Ishikawa (cell line): ENCODE measurements around the gene CAMK2D.
A peak's percentile ranks its signal among the peaks of the same experiment; 100 is the strongest.

ENCODE experiments used
- CEBPB ChIP-seq: IDR thresholded peaks from 2 replicates; pipeline ENCODE4 v1.6.1; 2012
- CREB1 ChIP-seq: IDR thresholded peaks from 2 replicates; pipeline ENCODE4 v1.6.1; 2012; ENCODE audit warnings: low read depth
- EGR1 ChIP-seq: IDR thresholded peaks from 2 replicates; pipeline ENCODE4 v1.6.1; 2012
- EP300 ChIP-seq: IDR thresholded peaks from 2 replicates; pipeline ENCODE4 v1.6.1; 2012; ENCODE audit warnings: borderline replicate concordance
- FOXM1 ChIP-seq: IDR thresholded peaks from 2 replicates; pipeline ENCODE4 v1.6.1; 2012; ENCODE audit warnings: low read depth, borderline replicate concordance
- NFIC ChIP-seq: IDR thresholded peaks from 2 replicates; pipeline ENCODE4 v1.6.1; 2012
- RAD21 ChIP-seq: IDR thresholded peaks from 2 replicates; pipeline ENCODE4 v1.6.1; 2012; ENCODE audit warnings: low read depth
- TAF1 ChIP-seq: IDR thresholded peaks from 2 replicates; pipeline ENCODE4 v1.6.1; 2012; ENCODE audit warnings: low read depth, mild to moderate bottlenecking
- TCF12 ChIP-seq: IDR thresholded peaks from 2 replicates; pipeline ENCODE4 v1.6.1; 2012; ENCODE audit warnings: low read depth
- TEAD4 ChIP-seq: IDR thresholded peaks from 2 replicates; pipeline ENCODE4 v1.6.1; 2012
- YY1 ChIP-seq: IDR thresholded peaks from 2 replicates; pipeline ENCODE4 v1.6.1; 2012; ENCODE audit warnings: low read depth
- ZBTB7A ChIP-seq: IDR thresholded peaks from 2 replicates; pipeline ENCODE4 v1.6.1; 2012; ENCODE audit warnings: low read depth
- TF ChIP-seq, protein P1 (sequence below): IDR thresholded peaks from 2 replicates; pipeline ENCODE4 v1.6.1; 2012
- TF ChIP-seq, protein P2 (sequence below): IDR thresholded peaks from 2 replicates; pipeline ENCODE4 v1.6.1; 2012; ENCODE audit warnings: low read depth, mild to moderate bottlenecking
- TF ChIP-seq, protein P3 (sequence below): IDR thresholded peaks from 2 replicates; pipeline ENCODE4 v1.6.1; 2012

CAMK2D gene

DNA sequence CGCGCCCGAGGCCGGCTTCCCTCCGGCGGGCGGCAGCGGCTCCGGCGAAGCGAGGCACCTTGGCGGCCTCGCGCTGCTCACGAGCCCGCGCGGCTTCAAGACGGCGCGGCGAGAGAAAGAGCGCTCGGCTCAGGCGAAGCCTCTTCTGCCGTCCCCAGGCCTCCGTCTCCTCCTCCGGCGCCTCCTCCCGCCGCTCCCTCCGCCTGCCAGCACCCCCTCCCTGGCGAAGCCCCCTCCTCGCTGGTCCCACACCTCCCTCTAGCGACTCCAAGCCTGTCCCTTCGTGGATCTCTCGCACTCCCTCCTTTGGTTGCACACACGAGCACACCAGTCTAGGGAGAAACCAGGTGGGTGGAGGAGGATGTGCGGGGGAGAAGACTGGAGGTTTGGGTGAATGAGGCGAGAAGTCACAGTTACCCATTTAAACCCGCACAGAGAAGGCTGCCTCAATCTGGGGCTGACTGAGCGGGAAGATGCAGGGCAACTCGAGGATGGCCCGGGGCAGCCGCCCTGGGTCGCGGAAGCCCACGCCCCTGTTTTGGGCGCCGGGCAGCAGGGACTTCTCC, at the start of gene CAMK2D:
Gene CAMK2D (minus strand): TSS at position 119 of the 566 bp plus-strand sequence. CDS start 670 bp downstream, outside the sequence.
- peak; percentile 56; the same call in 1 of the 2 replicates for TF ChIP-seq RAD21
- TF ChIP-seq ZBTB7A = no peak; the same call in 1 of the 2 replicates
- TF ChIP-seq CEBPB = no peak
- no peak for TF ChIP-seq FOXM1
- TF ChIP-seq, protein P1, sequence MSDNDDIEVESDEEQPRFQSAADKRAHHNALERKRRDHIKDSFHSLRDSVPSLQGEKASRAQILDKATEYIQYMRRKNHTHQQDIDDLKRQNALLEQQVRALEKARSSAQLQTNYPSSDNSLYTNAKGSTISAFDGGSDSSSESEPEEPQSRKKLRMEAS = peak; percentile 78; the same call in 1 of the 2 replicates

DNA sequence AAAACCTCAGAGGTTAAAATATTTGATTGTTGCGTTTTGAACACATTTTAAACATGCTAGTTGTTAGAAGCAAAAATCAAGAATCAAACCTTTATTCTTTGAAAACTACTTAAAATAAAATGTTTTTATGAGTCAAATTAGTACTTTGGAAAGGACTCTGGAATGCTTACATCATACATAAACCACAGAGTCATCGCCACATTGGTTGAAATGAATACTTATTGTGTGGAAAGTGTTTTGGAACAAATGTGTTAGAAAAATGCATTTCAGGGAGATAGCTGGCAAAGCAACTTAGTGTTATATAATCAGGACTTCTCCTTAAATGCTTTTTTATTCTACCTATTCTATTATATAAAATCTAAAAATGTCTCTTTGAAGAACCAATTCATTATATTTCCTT, 49.4 kb upstream of the CAMK2D start:
- TF ChIP-seq EP300 = no peak
- no peak for TF ChIP-seq TEAD4
- no peak for TF ChIP-seq ZBTB7A
- no peak for TF ChIP-seq CEBPB
- no peak for TF ChIP-seq RAD21
- no peak for TF ChIP-seq EGR1
- no peak for TF ChIP-seq FOXM1
- TF ChIP-seq YY1 = no peak
- no peak for TF ChIP-seq TCF12
- TF ChIP-seq TAF1 = no peak
- TF ChIP-seq CREB1 = no peak
- TF ChIP-seq, protein P1 = no peak
- TF ChIP-seq NFIC = no peak

DNA sequence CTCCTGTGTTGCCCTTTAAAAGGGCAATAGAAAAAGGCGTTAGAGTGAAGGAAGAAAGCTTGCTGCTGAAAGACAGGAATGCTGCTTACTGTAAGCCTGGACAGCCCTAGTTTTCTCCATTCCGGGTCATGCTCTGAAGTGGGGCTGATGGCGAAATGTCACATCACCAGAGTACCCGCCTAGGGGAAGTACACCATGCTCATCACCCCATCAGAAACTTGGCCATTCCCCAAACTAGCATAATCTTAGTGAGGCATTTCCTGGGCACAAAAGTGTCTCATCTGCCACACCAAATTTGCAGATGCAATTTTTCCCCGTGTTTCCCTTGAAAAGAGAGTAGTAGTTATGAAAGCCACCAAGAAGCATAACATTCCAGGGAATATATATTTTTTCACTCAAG, 47.8 kb upstream of the CAMK2D start:
- TF ChIP-seq TCF12 (no peak), YY1 (no peak), EGR1 (no peak), CREB1 (no peak), NFIC (no peak), TEAD4 (no peak), ZBTB7A (no peak), EP300 (no peak), CEBPB (no peak), RAD21 (no peak), FOXM1 (no peak), TAF1 (no peak)
- TF ChIP-seq, protein P2, sequence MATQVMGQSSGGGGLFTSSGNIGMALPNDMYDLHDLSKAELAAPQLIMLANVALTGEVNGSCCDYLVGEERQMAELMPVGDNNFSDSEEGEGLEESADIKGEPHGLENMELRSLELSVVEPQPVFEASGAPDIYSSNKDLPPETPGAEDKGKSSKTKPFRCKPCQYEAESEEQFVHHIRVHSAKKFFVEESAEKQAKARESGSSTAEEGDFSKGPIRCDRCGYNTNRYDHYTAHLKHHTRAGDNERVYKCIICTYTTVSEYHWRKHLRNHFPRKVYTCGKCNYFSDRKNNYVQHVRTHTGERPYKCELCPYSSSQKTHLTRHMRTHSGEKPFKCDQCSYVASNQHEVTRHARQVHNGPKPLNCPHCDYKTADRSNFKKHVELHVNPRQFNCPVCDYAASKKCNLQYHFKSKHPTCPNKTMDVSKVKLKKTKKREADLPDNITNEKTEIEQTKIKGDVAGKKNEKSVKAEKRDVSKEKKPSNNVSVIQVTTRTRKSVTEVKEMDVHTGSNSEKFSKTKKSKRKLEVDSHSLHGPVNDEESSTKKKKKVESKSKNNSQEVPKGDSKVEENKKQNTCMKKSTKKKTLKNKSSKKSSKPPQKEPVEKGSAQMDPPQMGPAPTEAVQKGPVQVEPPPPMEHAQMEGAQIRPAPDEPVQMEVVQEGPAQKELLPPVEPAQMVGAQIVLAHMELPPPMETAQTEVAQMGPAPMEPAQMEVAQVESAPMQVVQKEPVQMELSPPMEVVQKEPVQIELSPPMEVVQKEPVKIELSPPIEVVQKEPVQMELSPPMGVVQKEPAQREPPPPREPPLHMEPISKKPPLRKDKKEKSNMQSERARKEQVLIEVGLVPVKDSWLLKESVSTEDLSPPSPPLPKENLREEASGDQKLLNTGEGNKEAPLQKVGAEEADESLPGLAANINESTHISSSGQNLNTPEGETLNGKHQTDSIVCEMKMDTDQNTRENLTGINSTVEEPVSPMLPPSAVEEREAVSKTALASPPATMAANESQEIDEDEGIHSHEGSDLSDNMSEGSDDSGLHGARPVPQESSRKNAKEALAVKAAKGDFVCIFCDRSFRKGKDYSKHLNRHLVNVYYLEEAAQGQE = no peak
- TF ChIP-seq, protein P3, sequence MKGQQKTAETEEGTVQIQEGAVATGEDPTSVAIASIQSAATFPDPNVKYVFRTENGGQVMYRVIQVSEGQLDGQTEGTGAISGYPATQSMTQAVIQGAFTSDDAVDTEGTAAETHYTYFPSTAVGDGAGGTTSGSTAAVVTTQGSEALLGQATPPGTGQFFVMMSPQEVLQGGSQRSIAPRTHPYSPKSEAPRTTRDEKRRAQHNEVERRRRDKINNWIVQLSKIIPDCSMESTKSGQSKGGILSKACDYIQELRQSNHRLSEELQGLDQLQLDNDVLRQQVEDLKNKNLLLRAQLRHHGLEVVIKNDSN = no peak
- TF ChIP-seq, protein P1 = no peak

DNA sequence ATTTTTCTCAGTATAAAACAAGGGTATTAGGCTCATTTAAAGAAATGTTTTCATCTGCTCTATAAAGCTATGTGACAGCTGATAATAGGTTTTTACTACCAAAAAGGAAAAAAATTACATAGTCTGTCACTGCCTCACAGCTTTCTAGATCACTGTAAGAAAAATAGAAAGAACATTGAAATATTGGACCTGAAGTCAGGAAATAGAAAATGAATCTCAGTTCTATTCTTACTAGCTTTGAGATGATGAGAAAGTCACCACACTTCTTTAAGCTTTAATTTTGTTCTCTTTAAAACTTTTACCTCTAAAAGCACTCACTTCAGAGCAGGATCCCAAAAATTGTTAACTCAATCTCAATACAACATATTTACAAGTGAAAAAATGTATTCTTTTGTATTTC, 45.3 kb upstream of the CAMK2D start:
- TF ChIP-seq EGR1 (no peak), TAF1 (no peak), ZBTB7A (no peak), TCF12 (no peak), YY1 (no peak), RAD21 (no peak), CREB1 (no peak), NFIC (no peak), CEBPB (no peak), FOXM1 (no peak), TEAD4 (no peak), EP300 (no peak)
- TF ChIP-seq, protein P3 = no peak
- TF ChIP-seq, protein P1 = no peak
- TF ChIP-seq, protein P2 = no peak

DNA sequence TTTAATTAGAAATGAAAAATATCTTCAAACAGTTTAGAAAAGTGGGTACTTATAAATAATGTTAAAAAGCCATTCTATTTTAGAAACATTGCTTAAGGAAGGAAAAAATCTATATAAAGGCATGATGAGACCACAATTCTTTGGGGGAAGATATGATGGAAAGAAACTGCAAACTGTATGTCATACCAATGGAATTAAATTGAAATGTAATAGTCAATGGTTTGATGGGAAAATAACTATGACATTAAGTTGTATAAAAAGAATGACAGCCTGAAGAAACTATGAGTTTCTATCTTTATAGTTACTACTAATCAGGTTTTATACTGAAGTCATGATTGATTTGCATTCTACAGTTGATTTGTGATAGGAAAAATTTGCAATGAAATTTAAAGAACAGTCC, 40.3 kb upstream of the CAMK2D start:
- TF ChIP-seq NFIC (no peak), CREB1 (no peak), YY1 (no peak)
- TF ChIP-seq, protein P1 = no peak
- TF ChIP-seq, protein P3 = no peak
